Adrenal gland (tissue), 5 donors: Measurements from ENCODE around the gene BLTP3B.

Experiments
- CTCF ChIP-seq, 6 experiments: fragments of 450-650 bp in 4 of 6; fragments of 200-600 bp in 2 of 6; sonication (generic) in 1 of 6; IDR thresholded peaks; 1 replicate in 5 of 6; 2 replicates in 1 of 6; pipeline versions ENCODE4 v1.5.1 to v1.8.0; 2016 to 2021; ENCODE audit warnings: antibody characterized with exemption in 6 of 6, mild to moderate bottlenecking in 2 of 6, moderate library complexity in 1 of 6
- POLR2A ChIP-seq, 2 donors: fragments of 450-650 bp; IDR thresholded peaks; one replicate each; pipeline ENCODE4 v1.6.1; 2017; ENCODE audit warnings: antibody characterized with exemption in 2 of 2, mild to moderate bottlenecking in 2 of 2, moderate library complexity in 1 of 2
- donor health status: DM: no; HTN: no; CAD: no.

GRCh38 chr12:100169345-100169744, 26.7 kb upstream of the BLTP3B start:
- no peak for TF ChIP-seq POLR2A (IDR thresholded peaks at IDR 0.05)
- TF ChIP-seq CTCF (IDR thresholded peaks at IDR 0.05): no peak
